WTC11 (cell line): ENCODE data around the gene ZFP42.

ENCODE experiments used
- FOXK1 ChIP-seq: sonication (generic); formaldehyde crosslinking; IDR thresholded peaks from 2 replicates; pipeline ENCODE4 v1.8.0; 2022; ENCODE audit warnings: mild to moderate bottlenecking, moderate library complexity, missing genetic modification reagents
- IRF1 ChIP-seq: sonication (generic); formaldehyde crosslinking; IDR thresholded peaks from 2 replicates; pipeline ENCODE4 v1.8.0; 2023; ENCODE audit warnings: missing genetic modification reagents
- JUN ChIP-seq: sonication (generic); formaldehyde crosslinking; IDR thresholded peaks from 2 replicates; pipeline ENCODE4 v1.8.0; 2023; ENCODE audit warnings: mild to moderate bottlenecking, missing genetic modification reagents
- TCF7 ChIP-seq: sonication (generic); formaldehyde crosslinking; IDR thresholded peaks from 2 replicates; pipeline ENCODE4 v1.8.0; 2022; ENCODE audit warnings: mild to moderate bottlenecking, low read depth, missing genetic modification reagents, moderate library complexity
- TF ChIP-seq, protein P1 (sequence below): fragments of 200-600 bp; IDR thresholded peaks from 2 replicates; pipeline ENCODE4 v1.8.0; 2022; ENCODE audit warnings: antibody characterized with exemption
- TF ChIP-seq, protein P2 (sequence below): sonication (generic); formaldehyde crosslinking; IDR thresholded peaks from 2 replicates; pipeline ENCODE4 v1.8.1; 2022; ENCODE audit warnings: mild to moderate bottlenecking, moderate library complexity, missing genetic modification reagents

GRCh38 chr4:188037003-188037713 is 41.6 kb downstream of the ZFP42 start:
- TF ChIP-seq IRF1 (no peak), TCF7 (CRISPR knock-in tag) (no peak), JUN (CRISPR knock-in tag) (no peak), FOXK1 (CRISPR knock-in tag) (no peak)
- TF ChIP-seq, protein P1, sequence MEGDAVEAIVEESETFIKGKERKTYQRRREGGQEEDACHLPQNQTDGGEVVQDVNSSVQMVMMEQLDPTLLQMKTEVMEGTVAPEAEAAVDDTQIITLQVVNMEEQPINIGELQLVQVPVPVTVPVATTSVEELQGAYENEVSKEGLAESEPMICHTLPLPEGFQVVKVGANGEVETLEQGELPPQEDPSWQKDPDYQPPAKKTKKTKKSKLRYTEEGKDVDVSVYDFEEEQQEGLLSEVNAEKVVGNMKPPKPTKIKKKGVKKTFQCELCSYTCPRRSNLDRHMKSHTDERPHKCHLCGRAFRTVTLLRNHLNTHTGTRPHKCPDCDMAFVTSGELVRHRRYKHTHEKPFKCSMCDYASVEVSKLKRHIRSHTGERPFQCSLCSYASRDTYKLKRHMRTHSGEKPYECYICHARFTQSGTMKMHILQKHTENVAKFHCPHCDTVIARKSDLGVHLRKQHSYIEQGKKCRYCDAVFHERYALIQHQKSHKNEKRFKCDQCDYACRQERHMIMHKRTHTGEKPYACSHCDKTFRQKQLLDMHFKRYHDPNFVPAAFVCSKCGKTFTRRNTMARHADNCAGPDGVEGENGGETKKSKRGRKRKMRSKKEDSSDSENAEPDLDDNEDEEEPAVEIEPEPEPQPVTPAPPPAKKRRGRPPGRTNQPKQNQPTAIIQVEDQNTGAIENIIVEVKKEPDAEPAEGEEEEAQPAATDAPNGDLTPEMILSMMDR: no peak
- TF ChIP-seq, protein P2, sequence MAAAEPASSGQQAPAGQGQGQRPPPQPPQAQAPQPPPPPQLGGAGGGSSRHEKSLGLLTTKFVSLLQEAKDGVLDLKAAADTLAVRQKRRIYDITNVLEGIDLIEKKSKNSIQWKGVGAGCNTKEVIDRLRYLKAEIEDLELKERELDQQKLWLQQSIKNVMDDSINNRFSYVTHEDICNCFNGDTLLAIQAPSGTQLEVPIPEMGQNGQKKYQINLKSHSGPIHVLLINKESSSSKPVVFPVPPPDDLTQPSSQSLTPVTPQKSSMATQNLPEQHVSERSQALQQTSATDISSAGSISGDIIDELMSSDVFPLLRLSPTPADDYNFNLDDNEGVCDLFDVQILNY: no peak
